Stimulated activated CD4-positive, alpha-beta T cell treated with anti-CD3 and anti-CD28 coated beads, Interleukin-12 subunit alpha, Interleukin-12 subunit beta, amount 100 ng/mL, for 48 hours (primary cell): ENCODE measurements around the gene INPP4B.
A peak's percentile ranks its signal among the peaks of the same experiment; 100 is the strongest.

Experiments
- DNase-seq, 3 donors: peaks; one replicate each; pipeline ENCODE4 v3.0.0-alpha.2; 2020; ENCODE audit warnings: low read depth in 2 of 3, low spot score in 1 of 3

INPP4B gene

GRCh38 chr4:142583708-142584107 is 262.4 kb downstream of the INPP4B start:
- no peak for DNase-seq

DNA sequence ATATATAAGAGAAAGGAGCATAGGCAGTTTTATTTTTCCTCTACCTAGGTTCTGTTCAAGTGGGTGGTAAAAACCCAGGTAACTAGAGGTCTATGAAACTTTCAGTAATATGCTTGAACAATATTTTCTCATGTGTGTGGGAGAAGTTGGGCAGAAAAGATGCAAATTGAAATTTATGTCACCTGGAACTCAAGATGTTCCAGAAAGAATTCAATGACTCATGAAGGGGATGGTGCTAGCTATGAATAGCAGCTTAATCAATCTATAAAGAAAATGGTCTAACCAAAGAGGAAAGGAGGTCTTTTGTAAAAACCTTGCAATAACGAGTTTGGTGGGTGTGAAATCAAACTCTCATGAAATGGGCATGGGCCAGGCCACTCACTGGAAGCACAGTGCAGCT is 263.8 kb downstream of the INPP4B start:
- no peak for DNase-seq

DNA sequence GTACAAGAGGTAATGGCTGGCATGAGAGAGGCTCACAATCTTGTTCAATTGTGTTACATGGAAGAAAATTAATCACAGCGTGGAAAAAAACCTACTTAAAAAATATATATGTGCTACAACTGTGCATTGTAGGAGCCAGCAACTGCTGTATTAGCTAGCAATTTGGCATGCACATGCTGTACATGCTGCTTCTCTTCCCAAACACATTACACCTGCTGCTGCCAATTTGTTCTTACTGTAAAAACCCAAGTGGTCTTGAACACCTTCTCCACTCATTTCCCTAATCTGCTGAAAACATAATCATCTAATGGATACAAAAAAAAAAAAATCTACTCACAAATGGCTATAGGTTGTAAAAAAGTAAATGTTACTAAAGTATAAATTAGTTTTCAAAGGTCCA is 264.2 kb downstream of the INPP4B start:
- DNase-seq, result no peak

DNA sequence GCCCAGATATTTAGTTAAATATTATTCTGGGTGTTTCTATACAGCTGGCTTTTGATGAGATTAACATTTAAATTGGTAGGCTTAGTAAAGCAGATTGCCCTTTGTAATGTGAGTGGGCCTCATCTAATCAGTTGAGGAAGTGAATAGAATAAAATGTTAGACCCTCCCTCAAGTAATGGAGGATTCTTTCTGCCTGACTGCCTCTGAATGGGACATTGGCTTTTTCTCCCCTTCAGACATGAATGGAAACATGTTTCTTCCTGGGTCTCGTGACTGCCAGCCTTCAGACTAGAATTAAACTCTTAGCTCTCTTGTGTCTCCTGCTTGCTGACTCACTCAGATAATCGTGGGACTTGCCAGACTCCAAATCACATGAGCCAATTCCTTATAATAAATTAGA is 266.7 kb downstream of the INPP4B start:
- DNase-seq, result no peak

DNA sequence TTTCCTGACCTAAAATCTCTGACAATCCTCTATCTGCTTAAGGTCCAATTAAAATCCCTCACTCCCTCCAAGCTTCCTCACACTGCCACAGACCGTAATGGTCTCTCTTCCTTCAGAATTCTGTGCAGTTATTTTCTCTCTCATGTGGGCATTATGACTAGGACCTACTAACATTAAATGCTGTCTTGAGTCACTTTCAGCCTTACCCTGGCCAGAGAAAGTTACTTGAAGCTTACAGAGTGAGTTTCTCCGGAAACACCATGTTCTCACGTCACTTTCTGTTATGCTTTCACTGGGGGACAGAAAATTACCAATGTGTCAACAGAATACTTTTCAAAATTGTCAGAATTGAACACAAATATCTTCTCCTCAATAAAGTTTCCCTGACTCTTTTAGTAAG is 271.8 kb downstream of the INPP4B start:
- DNase-seq, result no peak

GRCh38 chr4:142572071-142572470 is 274.0 kb downstream of the INPP4B start:
- no peak for DNase-seq

- no peak for DNase-seq
These were observed 278.3 kb downstream of the INPP4B start for GRCh38 chr4:142567620-142568451.

DNA sequence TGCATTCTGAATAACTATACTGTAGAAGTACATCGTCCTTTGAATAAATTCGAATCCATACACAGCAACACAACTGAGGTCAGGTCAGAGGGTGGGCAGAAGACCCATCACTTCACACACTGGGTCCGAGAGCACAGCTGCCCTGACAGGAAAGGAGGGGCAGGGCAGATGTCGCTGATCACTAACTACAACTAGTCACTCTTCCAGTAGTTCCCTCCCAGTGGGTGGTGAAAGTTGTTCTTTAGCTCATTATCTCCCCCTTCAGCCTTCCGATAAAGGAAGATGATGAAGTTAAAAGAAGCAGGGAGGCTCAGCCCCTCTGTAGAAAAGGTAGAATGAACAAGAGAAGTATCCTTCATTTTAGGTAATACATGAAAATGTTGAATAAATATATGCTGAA is 278.9 kb downstream of the INPP4B start:
- DNase-seq, result peak in 2 of 3 donors; percentile 32 to 39

GRCh38 chr4:142566777-142567176 is 279.3 kb downstream of the INPP4B start:
- DNase-seq, result no peak

DNA sequence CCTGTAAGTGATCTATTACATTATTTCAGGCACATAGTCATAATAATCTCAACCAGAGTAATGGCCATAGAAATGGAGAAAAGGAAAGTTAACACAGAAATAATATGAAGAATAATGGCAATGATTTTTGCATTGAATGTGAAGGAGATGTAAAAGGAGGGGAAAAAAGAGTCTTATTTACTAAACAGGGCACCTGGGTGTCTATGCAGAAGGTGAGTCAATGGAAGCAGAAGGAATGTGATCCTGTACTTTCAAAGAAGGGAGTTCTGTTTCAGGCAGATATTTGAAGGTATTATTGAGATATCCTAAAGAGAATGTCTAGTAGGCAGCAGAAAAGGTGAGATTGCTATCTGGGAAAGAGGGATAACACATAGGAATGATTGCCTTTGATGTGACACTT is 279.9 kb downstream of the INPP4B start:
- DNase-seq, result no peak

GRCh38 chr4:142565771-142566170 is 280.3 kb downstream of the INPP4B start:
- no peak for DNase-seq

GRCh38 chr4:142563682-142564291 is 282.3 kb downstream of the INPP4B start:
- DNase-seq, result no peak

DNA sequence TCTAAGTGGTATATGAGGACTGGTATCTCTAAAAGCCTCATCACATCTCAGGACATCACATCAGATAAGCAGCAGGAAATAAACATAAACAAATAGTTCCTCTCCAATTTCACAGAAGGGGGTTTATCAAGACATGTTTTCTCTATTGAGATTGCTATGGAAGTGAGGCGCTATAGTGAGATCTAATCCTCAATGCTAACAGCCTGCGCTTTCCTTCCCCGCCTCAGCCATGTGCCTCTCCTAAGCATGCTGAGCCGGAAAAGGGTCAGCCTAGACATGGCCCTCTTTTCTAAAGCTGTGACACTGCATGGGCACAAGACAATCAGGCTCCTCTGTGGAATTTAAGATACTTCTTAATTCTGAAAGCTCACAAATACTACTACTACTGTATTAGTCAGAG is 286.1 kb downstream of the INPP4B start:
- no peak for DNase-seq

DNA sequence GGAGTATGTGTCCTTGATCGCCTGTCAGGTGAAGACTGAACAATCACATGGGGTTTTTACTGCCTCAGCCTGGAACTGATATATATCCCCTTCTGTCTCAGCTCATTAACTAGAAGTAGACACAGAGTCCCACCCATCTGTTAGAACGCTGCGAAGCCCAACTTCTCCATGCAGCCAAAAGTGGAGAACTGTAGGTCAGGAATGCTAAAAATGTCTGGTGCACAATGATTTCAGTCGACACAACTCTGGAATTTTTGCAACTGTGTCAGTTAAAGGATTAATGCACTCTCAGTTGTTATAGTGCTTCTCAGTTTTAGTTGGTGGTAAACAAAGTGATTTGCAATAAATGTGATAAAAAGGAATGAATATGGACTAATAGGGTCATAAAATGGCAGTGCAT is 287.2 kb downstream of the INPP4B start:
- DNase-seq, result no peak

DNA sequence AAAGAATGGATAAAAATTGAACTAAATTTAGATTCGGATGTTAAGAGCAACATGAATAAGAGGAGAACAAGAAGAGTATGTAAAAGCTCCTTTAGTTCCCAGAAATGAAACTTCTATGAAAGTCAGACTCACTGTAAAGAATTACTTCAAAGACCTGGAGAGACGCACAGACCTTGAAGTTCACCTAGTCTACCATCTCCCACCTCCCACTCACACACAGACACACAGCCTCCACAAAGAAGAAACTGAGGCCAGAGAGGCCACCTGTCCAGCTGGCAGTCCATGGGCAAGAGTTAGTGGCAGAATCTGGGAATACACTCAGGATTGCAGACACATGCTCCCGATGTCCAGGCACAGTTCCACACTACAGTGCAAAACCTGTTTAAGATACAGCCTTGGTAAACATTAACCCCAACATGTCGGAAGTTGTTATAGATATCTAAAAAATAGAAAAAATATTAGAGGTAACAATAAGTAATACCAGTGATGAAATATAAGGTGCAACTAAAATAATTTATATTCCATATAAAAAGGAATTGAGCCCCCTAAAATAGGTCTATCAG is 288.8 kb downstream of the INPP4B start:
- DNase-seq, result no peak

DNA sequence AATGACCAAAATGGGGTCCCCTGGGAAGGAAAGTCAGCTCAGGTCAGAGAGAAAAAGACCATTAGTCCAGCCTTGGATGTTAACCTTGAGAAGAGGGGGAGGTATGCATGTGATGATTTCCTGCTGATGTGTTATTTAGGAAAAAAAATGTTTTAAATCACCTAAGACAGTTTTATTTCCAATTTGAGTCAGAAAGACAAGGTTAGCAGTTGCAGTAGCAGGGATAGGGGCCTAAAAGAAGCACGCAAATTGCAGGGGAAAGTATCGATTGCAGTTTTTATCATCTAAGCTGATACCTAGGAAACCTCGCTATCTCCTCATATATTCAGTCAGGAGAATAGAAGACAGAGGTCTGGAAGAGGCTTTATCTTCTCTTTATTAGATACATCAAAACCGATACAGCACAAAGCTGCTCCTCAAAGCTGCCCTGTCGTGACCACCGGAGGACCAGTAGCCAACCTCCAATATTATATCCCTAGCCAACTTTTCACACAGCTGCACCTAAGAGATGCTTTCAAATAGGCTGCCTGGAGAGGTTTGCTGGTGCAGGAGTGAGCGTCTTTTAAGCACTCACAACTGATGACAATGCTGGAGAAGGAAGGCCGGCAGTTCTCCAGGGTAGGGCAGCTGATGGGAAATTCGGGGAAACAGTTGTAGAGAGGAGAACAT is 289.4 kb downstream of the INPP4B start:
- DNase-seq, result no peak

DNA sequence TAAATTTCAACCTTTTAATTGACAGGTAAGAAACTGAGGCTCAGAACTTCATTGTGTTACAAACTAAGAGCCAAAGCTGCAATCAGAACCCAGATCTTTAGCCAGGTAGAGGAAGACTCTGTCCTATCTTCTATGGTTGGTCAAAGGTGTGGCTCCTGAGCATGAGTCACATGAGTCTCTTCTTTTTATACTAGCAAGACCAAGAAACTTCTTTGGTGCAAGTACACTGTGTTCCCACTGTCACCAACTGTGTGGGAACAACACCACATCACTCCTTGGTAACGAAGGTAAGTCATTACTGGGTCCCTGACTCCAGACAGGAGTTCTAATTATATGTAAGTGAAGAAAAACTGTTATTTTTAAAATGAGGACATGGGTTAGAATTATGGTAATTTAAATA is 290.1 kb downstream of the INPP4B start:
- no peak for DNase-seq

GRCh38 chr4:142554412-142554811 is 291.7 kb downstream of the INPP4B start:
- no peak for DNase-seq

GRCh38 chr4:142551517-142552305 is 294.4 kb downstream of the INPP4B start:
- DNase-seq, result no peak

GRCh38 chr4:142550965-142551364 is 295.1 kb downstream of the INPP4B start:
- no peak for DNase-seq
